ENCODE data around the gene PIN1.
A peak's percentile ranks its signal among the peaks of the same experiment; 100 is the strongest.

Gene PIN1

GRCh38 chr19:9857076-9857721 lies 22.1 kb downstream of the PIN1 start:
- DNase-seq: no peak

GRCh38 chr19:9857920-9858746 lies 23.0 kb downstream of the PIN1 start:
- DNase-seq: no peak

- no peak for DNase-seq
Observed at GRCh38 chr19:9858766-9859165, 23.6 kb downstream of the PIN1 start.

GRCh38 chr19:9860407-9860806 lies 25.3 kb downstream of the PIN1 start:
- DNase-seq: no peak

- DNase-seq: no peak
Observed at GRCh38 chr19:9861503-9861902, 26.4 kb downstream of the PIN1 start.

GRCh38 chr19:9862938-9863337 lies 27.8 kb downstream of the PIN1 start:
- no peak for DNase-seq

GRCh38 chr19:9863759-9864158 lies 28.6 kb downstream of the PIN1 start:
- DNase-seq: no peak

GRCh38 chr19:9865732-9866501 lies 30.8 kb downstream of the PIN1 start:
- no peak for DNase-seq

- no peak for DNase-seq
Observed at GRCh38 chr19:9868983-9869617, 34.0 kb downstream of the PIN1 start.

GRCh38 chr19:9871626-9872338 lies 36.7 kb downstream of the PIN1 start:
- DNase-seq: no peak

- no peak for DNase-seq
Observed at GRCh38 chr19:9872618-9873242, 37.6 kb downstream of the PIN1 start.

- DNase-seq: no peak
Observed at GRCh38 chr19:9875031-9875627, 40.0 kb downstream of the PIN1 start.

GRCh38 chr19:9875796-9876195 lies 40.7 kb downstream of the PIN1 start:
- no peak for DNase-seq

GRCh38 chr19:9877780-9878510 lies 42.8 kb downstream of the PIN1 start:
- no peak for DNase-seq

- no peak for DNase-seq
Observed at GRCh38 chr19:9878511-9879196, 43.5 kb downstream of the PIN1 start.

GRCh38 chr19:9881720-9882119 lies 46.6 kb downstream of the PIN1 start:
- DNase-seq: no peak

- DNase-seq: peak; percentile 77
Observed at GRCh38 chr19:9883231-9883758, 48.2 kb downstream of the PIN1 start.

GRCh38 chr19:9883764-9884163 lies 48.6 kb downstream of the PIN1 start:
- peak; percentile 27 for DNase-seq

GRCh38 chr19:9885077-9885552 lies 50.0 kb downstream of the PIN1 start:
- DNase-seq: peak; percentile 92

All from right hindlimb (tissue), 1 donor.